GM12878 (cell line): ENCODE results near the gene NUP214. TPM values are rescaled to one million over a fixed set of nuclear protein-coding genes. Genes with fewer than 3 reads are reported as not detected.

ENCODE experiments used
- ATAC-seq: fragments of 200-7000 bp; cut with Tn5 transposase; 3 replicates; pipeline ENCODE4 v1.9.1; 2020; ENCODE audit warnings: mild to moderate bottlenecking, moderate library complexity
- BruUV-seq: library from RNA; stranded (reverse); fragments of 400-500 nt; replicated peaks from 2 replicates; lab custom pipeline; 2021; lab: Mats Ljungman, UMichigan
- CTCF ChIA-PET: fragments of 300-600 bp; sonication (Branson Sonifier 250); formaldehyde crosslinking; extraction: SDS; loops from one replicate; lab custom pipeline; 2021; ENCODE audit warnings: inconsistent platforms; lab: Yijun Ruan, JAX
- POLR2A ChIA-PET: fragments of 350-600 bp; formaldehyde crosslinking; extraction: SDS; loops from one replicate; lab custom pipeline; 2021; ENCODE audit warnings: inconsistent platforms; lab: Charles Lee
- RAD21 ChIA-PET: fragments of 300-600 bp; sonication (Branson Sonifier 250); formaldehyde crosslinking; loops from one replicate; lab custom pipeline; 2023; ENCODE audit warnings: antibody characterized with exemption; ENCODE audit not compliant: unreplicated experiment; lab: Charles Lee
- SMC1A ChIA-PET: fragments of 300-600 bp; sonication (Branson Sonifier 250); formaldehyde crosslinking; loops from one replicate; lab custom pipeline; 2023; ENCODE audit not compliant: unreplicated experiment, uncharacterized antibody; lab: Charles Lee
- DNase-seq: peaks from one replicate; pipeline ENCODE4 v3.0.0-alpha.2; 2011; ENCODE audit warnings: low read depth, low spot score
- FAIRE-seq: peaks from 3 replicates; lab custom pipeline; 2011; peaks lifted over from hg19 to GRCh38; lab: Jason Lieb, UNC
- H2AFZ ChIP-seq: 2 replicates; pipeline ENCODE4 v1.6.0; 2011; ENCODE audit warnings: low read depth, low read length, control low read depth; ENCODE audit not compliant: control insufficient read depth
- H3K27ac ChIP-seq: 2 replicates; pipeline ENCODE4 v1.5.1; 2011; ENCODE audit warnings: control low read depth; ENCODE audit not compliant: control insufficient read depth, insufficient read depth
- H3K27me3 ChIP-seq, 2 experiments: replicated peaks in 1 of 2; 2 replicates each; pipeline versions ENCODE4 v1.6.0 to v1.6.1; 2011; ENCODE audit warnings: low read length in 1 of 2; ENCODE audit not compliant: control insufficient read depth in 2 of 2, insufficient read depth in 2 of 2
- H3K36me3 ChIP-seq, 2 experiments: 2 replicates each; pipeline ENCODE4 v1.5.1; 2011; ENCODE audit warnings: low read length in 1 of 2; ENCODE audit not compliant: control insufficient read depth in 2 of 2, insufficient read depth in 2 of 2
- H3K4me1 ChIP-seq: 2 replicates; pipeline ENCODE4 v1.6.1; 2011; ENCODE audit warnings: mild to moderate bottlenecking, low read length, moderate library complexity, mixed read lengths; ENCODE audit not compliant: control insufficient read depth, insufficient read depth
- H3K4me2 ChIP-seq: 2 replicates; pipeline ENCODE4 v1.6.0; 2011; ENCODE audit warnings: control low read depth; ENCODE audit not compliant: control insufficient read depth, insufficient read depth
- H3K4me3 ChIP-seq: fragments of 200-600 bp; sonication (generic); 2 replicates; pipeline ENCODE4 v1.5.1; 2016
- H3K79me2 ChIP-seq: 2 replicates; pipeline ENCODE4 v1.6.0; 2011; ENCODE audit warnings: low read length; ENCODE audit not compliant: control insufficient read depth, insufficient read depth
- H3K9ac ChIP-seq: 2 replicates; pipeline ENCODE4 v1.8.0; 2011; ENCODE audit warnings: low read length, control low read depth, mixed read lengths; ENCODE audit not compliant: control insufficient read depth, insufficient read depth
- H3K9me3 ChIP-seq: replicated peaks from 3 replicates; pipeline ENCODE4 v1.5.1; 2011; ENCODE audit warnings: mild to moderate bottlenecking, low read length; ENCODE audit not compliant: control insufficient read depth, insufficient read depth
- H4K20me1 ChIP-seq: 2 replicates; pipeline ENCODE4 v1.6.0; 2011; ENCODE audit not compliant: control insufficient read depth, insufficient read depth
- ASH2L ChIP-seq: fragments of 300-600, 200-600 bp; sonication (generic); IDR thresholded peaks from 2 replicates; pipeline ENCODE4 v1.6.1; 2017; ENCODE audit warnings: low read depth, mild to moderate bottlenecking, borderline replicate concordance
- GABPA ChIP-seq: IDR thresholded peaks from 2 replicates; pipeline ENCODE4 v1.6.1; 2014; ENCODE audit warnings: antibody characterized with exemption, low read depth, mild to moderate bottlenecking, inconsistent platforms
- GATAD2B ChIP-seq: fragments of 450-650 bp; conservative IDR thresholded peaks from 2 replicates; pipeline ENCODE4 v1.6.1; 2017; ENCODE audit warnings: low read depth, mild to moderate bottlenecking, moderate library complexity
- HDAC2 ChIP-seq: fragments of 200-600 bp; sonication (generic); IDR thresholded peaks from 2 replicates; pipeline ENCODE4 v1.6.1; 2017
- HDAC6 ChIP-seq: fragments of 200-600 bp; sonication (generic); IDR thresholded peaks from one replicate; pipeline ENCODE4 v1.8.0; 2017; ENCODE audit warnings: antibody characterized with exemption; ENCODE audit not compliant: unreplicated experiment
- IRF4 ChIP-seq: IDR thresholded peaks from 2 replicates; pipeline ENCODE4 v1.6.1; 2011; ENCODE audit warnings: low read depth, low read length
- JUNB ChIP-seq: IDR thresholded peaks from 2 replicates; pipeline ENCODE4 v1.6.1; 2016; ENCODE audit warnings: antibody characterized with exemption, mild to moderate bottlenecking
- JUND ChIP-seq: IDR thresholded peaks from 2 replicates; pipeline ENCODE4 v1.6.1; 2012; ENCODE audit warnings: low read depth, mild to moderate bottlenecking, low read length, improper control_type of control experiment, moderate library complexity
- KLF5 ChIP-seq: fragments of 450-650 bp; IDR thresholded peaks from 2 replicates; pipeline ENCODE4 v1.6.1; 2014; ENCODE audit warnings: mild to moderate bottlenecking; ENCODE audit not compliant: partially characterized antibody
- MXI1 ChIP-seq: fragments of 150-350 bp; IDR thresholded peaks from 2 replicates; pipeline ENCODE4 v1.6.1; 2011; ENCODE audit warnings: low read depth, mild to moderate bottlenecking, inconsistent platforms, low read length, improper control_type of control experiment
- NFYB ChIP-seq: IDR thresholded peaks from 2 replicates; pipeline ENCODE4 v1.6.1; 2011; ENCODE audit warnings: low read depth, mild to moderate bottlenecking, low read length, improper control_type of control experiment, moderate library complexity; ENCODE audit not compliant: insufficient read depth
- NR2F1 ChIP-seq: fragments of 450-650 bp; conservative IDR thresholded peaks from 2 replicates; pipeline ENCODE4 v1.6.1; 2017; ENCODE audit warnings: mild to moderate bottlenecking
- NRF1 ChIP-seq: conservative IDR thresholded peaks from 2 replicates; pipeline ENCODE4 v1.6.1; 2011; ENCODE audit warnings: mild to moderate bottlenecking, low read depth, low read length, improper control_type of control experiment
- RBBP5 ChIP-seq: fragments of 200-600 bp; sonication (generic); conservative IDR thresholded peaks from 2 replicates; pipeline ENCODE4 v1.6.1; 2016
- RELB ChIP-seq: fragments of 450-650 bp; IDR thresholded peaks from 2 replicates; pipeline ENCODE4 v1.6.1; 2017; ENCODE audit warnings: low read depth, mild to moderate bottlenecking, moderate library complexity
- RUNX3 ChIP-seq: IDR thresholded peaks from 2 replicates; pipeline ENCODE4 v1.6.1; 2012; ENCODE audit warnings: low read length, inconsistent platforms
- SUPT20H ChIP-seq: IDR thresholded peaks from 2 replicates; pipeline ENCODE4 v1.6.1; 2011; ENCODE audit warnings: low read depth, mild to moderate bottlenecking, low read length, moderate library complexity, borderline replicate concordance; ENCODE audit not compliant: control insufficient read depth
- YBX1 ChIP-seq: fragments of 450-650 bp; IDR thresholded peaks from 2 replicates; pipeline ENCODE4 v1.6.1; 2016; ENCODE audit warnings: antibody characterized with exemption
- ZSCAN29 ChIP-seq: fragments of 450-650 bp; IDR thresholded peaks from 2 replicates; pipeline ENCODE4 v1.6.1; 2017; ENCODE audit warnings: mild to moderate bottlenecking, moderate library complexity
- WGBS: methylation state at CpG from one replicate; pipeline ENCODE4 v1.1.6; 2016; ENCODE audit warnings: low lambda C conversion rate; ENCODE audit not compliant: insufficient replicate concordance, insufficient coverage; ENCODE audit errors: missing lambda C conversion rate; 5-methylcytosine and 5-hydroxymethylcytosine counted together
- in situ Hi-C: fragments of 300-500 bp; cut with MboI; formaldehyde crosslinking; loops from 9 replicates; pipeline ENCODE4 v1.14.3; 2018; ENCODE audit warnings: mixed read lengths
- intact Hi-C: fragments of 100-400 bp; cut with micrococcal nuclease; formaldehyde crosslinking; loops from one replicate; pipeline ENCODE4 v1.14.2; 2022; ENCODE audit not compliant: unreplicated experiment
- polyA plus RNA-seq, 11 experiments: library from polyadenylated mRNA; depleted of rRNA in 4 of 11; unstranded in 6 of 11; stranded (reverse) in 5 of 11; fragments of >200 nt; fragmentation: Nextera tagmentation in 4 of 11; fragmentation: Illumina TruSeq in 1 of 11; extraction: Ambion mirVana in 4 of 11; extraction: Trizol in 1 of 11; gene quantifications; 1 replicate in 1 of 11; 2 replicates in 10 of 11; pipeline versions ENCODE4 v1.2.1 to v1.2.3, GENCODE V29; 2011 to 2016; ENCODE audit warnings: inconsistent platforms in 2 of 11, missing spikeins in 2 of 11, low read depth in 1 of 11
- total RNA-seq, 4 experiments: library from RNA; depleted of rRNA in 3 of 4; stranded (reverse); fragments of >200 nt in 3 of 4; fragmentation: Illumina TruSeq in 1 of 4; extraction: Trizol in 1 of 4; gene quantifications; 2 replicates each; pipeline versions ENCODE4 v1.2.1 to v1.2.3, GENCODE V29; 2013 to 2021
- TF ChIP-seq, protein P1 (sequence below): fragments of 450-650 bp; formaldehyde crosslinking; IDR thresholded peaks from 2 replicates; pipeline ENCODE4 v1.5.0; 2022; ENCODE audit warnings: mild to moderate bottlenecking, missing genetic modification characterization

NUP214 gene
- total and polyA plus RNA-seq, 10 of the 15 experiments (the other 5 are each of a cell fraction or from before 2014, with no cell fraction given): 11.7 to 53.8 (median 17.6) TPM

GRCh38 chr9:131185924-131186323 is 60.5 kb downstream of the NUP214 start:
- ATAC-seq (no peak), FAIRE-seq (no peak), DNase-seq (no peak)
- Histone ChIP-seq H3K27me3 (no peaks in the 10 kb centered on the region), H2AFZ (no peak overlapping the region), H3K4me2 (no peak overlapping the region), H4K20me1 (no peaks in the 10 kb centered on the region), H3K9me3 (no peaks in the 10 kb centered on the region), H3K36me3 (peaks cover 5 to 21% of the 10 kb centered on the region in 2 experiments), H3K79me2 (no peaks in the 10 kb centered on the region; the same call in 1 of the 2 replicates), H3K9ac (no peak overlapping the region), H3K27ac (no peak overlapping the region), H3K4me1 (no peaks in the 10 kb centered on the region), H3K4me3 (no peak overlapping the region)
- intact Hi-C loops: no loop called here
- no TSS peak for BruUV-seq
- ChIA-PET POLR2A (no interaction called here), CTCF (interaction anchor here (0.9 to 1.5 kb wide), 4 partner anchors 10 to 163 kb away, joined by 3 to 5 read pairs (median 4); no protein-coding TSS in a partner anchor), RAD21 (interaction anchor here (0.7 to 0.9 kb wide), 2 partner anchors 9 to 28 kb away, joined by 3 read pairs; no protein-coding TSS in a partner anchor), SMC1A (no interaction called here)
- TF ChIP-seq GABPA: no peak
- TF ChIP-seq ASH2L: no peak
- TF ChIP-seq RELB: no peak
- no peak for TF ChIP-seq KLF5
- no peak for TF ChIP-seq ZSCAN29
- TF ChIP-seq MXI1: no peak
- TF ChIP-seq JUNB: no peak
- no peak for TF ChIP-seq RBBP5
- TF ChIP-seq HDAC6: no peak
- no peak for TF ChIP-seq NR2F1
- no peak for TF ChIP-seq GATAD2B
- TF ChIP-seq, protein P1, sequence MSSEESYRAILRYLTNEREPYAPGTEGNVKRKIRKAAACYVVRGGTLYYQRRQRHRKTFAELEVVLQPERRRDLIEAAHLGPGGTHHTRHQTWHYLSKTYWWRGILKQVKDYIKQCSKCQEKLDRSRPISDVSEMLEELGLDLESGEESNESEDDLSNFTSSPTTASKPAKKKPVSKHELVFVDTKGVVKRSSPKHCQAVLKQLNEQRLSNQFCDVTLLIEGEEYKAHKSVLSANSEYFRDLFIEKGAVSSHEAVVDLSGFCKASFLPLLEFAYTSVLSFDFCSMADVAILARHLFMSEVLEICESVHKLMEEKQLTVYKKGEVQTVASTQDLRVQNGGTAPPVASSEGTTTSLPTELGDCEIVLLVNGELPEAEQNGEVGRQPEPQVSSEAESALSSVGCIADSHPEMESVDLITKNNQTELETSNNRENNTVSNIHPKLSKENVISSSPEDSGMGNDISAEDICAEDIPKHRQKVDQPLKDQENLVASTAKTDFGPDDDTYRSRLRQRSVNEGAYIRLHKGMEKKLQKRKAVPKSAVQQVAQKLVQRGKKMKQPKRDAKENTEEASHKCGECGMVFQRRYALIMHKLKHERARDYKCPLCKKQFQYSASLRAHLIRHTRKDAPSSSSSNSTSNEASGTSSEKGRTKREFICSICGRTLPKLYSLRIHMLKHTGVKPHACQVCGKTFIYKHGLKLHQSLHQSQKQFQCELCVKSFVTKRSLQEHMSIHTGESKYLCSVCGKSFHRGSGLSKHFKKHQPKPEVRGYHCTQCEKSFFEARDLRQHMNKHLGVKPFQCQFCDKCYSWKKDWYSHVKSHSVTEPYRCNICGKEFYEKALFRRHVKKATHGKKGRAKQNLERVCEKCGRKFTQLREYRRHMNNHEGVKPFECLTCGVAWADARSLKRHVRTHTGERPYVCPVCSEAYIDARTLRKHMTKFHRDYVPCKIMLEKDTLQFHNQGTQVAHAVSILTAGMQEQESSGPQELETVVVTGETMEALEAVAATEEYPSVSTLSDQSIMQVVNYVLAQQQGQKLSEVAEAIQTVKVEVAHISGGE (CRISPR knock-in tag): no peak
- no peak for TF ChIP-seq SUPT20H
- no peak for TF ChIP-seq JUND
- TF ChIP-seq NFYB: no peak
- no peak for TF ChIP-seq IRF4
- no peak for TF ChIP-seq HDAC2
- no peak for TF ChIP-seq RUNX3
- no peak for TF ChIP-seq YBX1
- no peak for TF ChIP-seq NRF1
- WGBS: 98% methylated on average over 3 of the region's 3 CpGs
- in situ Hi-C loops: no loop called here
